NCI-H1105 treated with DMSO at 0.1 percent for 48 hours (cell line): ENCODE data around the gene KLHL17.
A peak's percentile ranks its signal among the peaks of the same experiment; 100 is the strongest.

ENCODE experiments used
- DNase-seq: peaks from one replicate; lab custom pipeline; 2025; lab: John Stamatoyannopoulos, UW

The KLHL17 gene

DNA sequence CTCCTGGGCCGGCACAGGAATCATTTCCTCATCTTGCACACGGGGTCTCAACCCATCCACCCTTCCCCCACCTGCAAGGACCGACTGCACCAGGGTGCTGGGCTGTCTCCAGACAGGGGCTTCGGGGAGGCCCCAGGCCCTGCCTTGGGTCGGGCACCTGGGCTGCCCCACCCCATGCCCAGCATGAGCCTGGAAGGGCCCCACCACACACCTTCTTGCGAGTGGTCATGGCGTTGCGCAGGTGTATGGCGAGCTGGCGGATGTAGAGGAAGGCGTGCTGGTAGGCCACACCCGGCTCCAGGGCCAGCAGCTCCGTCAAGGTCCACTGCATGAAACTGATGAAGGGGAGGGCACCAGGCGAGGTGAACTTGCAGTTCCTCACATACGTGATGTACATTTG lies 8.2 kb upstream of the KLHL17 start:
- DNase-seq: no peak

DNA sequence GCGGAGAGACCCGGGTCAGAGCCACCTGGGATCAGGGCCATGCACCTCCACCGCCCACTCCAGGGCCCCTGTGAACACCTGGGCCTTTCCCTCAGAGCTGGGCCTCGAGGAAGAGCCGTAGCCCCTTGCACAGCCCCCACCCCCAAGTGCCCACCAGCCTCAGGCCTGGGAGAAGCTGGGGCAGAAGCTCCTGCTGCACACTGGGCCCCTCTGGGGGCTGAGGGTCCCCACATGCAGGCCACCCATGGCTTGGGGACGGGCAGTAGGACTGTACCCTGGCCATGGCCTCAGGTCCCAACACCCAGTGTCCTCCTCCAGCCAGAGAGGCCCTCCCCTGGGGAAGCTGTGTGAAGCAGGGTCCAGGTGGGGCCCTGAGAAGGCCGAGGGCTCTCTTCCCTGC lies 7.8 kb upstream of the KLHL17 start:
- no peak for DNase-seq

- no peak for DNase-seq
These were observed 6.7 kb upstream of the KLHL17 start for GRCh38 chr1:953524-954320.

DNA sequence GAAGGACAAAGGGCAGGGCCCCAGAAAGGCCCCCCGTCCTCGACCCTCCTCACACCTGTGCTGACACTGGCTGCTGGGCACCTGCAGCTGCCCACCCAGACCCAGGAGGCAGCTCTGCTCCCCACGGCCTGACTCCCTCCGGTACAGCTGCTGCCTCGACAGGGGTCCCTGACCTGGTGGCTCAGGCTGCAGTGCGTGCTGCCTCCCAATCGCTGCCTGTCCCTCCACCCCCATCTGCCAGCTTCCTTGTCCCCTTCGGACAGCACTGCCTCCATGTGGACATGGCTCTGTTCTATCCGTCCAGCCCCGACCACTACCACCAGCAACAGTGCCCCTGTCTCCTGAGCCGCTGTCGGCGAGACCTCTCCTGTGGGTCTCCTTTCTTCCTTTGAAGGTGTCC lies 5.5 kb upstream of the KLHL17 start:
- no peak for DNase-seq

GRCh38 chr1:955474-955873 lies 4.9 kb upstream of the KLHL17 start:
- DNase-seq: no peak

DNA sequence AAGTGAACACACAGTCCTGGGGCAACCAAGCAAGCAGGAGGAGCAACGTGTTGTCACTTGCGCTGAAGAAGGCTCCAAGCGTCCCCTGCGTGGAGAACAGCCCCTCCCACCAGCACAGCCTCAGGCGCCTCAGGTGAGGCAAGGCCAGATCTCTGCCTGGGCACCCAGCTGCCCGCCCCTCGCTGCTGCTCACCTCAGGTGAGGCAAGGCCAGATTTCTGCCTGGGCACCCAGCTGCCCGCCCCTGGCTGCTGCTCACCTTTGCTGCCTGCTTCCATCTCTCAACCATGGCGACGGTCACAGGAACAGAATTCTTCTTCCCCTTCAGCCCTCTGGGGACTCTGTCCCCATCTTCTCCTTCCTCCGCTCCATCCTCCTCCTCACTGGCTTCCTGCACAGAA lies 3.7 kb upstream of the KLHL17 start:
- DNase-seq: no peak

DNA sequence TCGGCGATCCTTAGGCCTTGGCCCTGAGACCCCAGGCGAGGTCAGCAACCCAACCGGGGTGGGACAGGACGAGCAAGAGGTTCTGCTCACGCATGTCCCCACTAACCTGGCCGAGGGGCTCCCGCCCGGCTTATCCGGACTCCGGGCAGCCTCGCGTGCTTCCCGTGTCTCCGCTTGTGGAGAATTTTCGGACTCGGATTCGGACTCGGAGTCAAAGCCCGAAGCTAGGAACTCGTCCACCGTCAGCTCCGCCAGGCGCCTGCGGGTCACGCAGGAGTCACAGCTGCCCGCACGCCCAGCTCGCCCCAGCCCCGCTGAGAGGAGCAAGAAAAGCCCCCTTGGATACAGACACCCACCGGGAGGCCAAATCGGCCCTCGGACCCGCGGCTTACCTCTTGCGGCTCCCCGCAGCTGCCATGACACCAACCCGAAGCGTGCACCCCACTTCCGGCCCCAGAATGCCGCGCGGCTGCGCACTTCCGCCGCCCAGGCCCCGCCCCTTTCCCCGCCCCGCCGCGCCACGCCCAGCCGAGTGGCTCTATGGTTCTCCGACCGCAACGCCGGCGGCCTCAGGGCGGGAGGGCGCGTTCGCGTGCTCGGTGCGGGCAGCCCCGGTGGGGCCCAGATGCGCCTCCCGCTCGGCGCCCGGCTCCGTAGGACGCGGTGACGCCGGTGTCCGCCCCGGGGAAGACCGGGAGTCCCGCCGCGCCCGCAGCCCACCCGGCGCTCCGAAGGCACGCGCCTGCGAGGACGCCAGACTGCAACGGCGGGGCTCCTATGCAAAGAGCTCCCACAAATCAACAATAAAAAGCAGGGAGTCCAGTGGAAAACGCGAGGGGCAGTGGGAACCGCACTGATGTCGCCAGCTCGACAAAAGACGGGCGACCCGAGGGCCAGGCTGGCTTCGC lies 1.3 kb upstream of the KLHL17 start, which contains the start of gene NOC2L:
TSS of gene NOC2L (minus strand) at position 434 of the 908 bp plus-strand sequence. CDS start at position 418, 16 bp downstream.
- peak; percentile 75 for DNase-seq

GRCh38 chr1:959731-960362 lies 537 bp upstream of the KLHL17 start:
- DNase-seq: no peak

- DNase-seq: no peak
These were observed 817 bp downstream of the KLHL17 start for GRCh38 chr1:961132-961669.

GRCh38 chr1:962381-963300 lies 2.3 kb downstream of the KLHL17 start:
- DNase-seq: no peak

DNA sequence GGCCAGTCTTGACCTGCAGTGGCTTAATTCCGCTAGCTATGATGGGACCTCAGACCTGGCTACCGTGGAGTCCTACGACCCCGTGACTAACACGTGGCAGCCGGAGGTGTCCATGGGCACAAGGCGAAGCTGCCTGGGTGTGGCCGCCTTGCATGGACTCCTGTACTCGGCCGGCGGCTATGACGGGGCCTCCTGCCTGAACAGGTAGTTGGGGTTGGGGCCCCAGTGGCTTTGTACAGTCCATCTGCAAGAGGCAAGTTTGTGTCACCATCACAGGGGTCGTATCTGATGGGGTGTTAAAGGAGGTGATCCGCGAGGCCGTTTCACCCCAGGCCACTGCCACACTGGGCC lies 2.9 kb downstream of the KLHL17 start:
- DNase-seq: no peak

DNA sequence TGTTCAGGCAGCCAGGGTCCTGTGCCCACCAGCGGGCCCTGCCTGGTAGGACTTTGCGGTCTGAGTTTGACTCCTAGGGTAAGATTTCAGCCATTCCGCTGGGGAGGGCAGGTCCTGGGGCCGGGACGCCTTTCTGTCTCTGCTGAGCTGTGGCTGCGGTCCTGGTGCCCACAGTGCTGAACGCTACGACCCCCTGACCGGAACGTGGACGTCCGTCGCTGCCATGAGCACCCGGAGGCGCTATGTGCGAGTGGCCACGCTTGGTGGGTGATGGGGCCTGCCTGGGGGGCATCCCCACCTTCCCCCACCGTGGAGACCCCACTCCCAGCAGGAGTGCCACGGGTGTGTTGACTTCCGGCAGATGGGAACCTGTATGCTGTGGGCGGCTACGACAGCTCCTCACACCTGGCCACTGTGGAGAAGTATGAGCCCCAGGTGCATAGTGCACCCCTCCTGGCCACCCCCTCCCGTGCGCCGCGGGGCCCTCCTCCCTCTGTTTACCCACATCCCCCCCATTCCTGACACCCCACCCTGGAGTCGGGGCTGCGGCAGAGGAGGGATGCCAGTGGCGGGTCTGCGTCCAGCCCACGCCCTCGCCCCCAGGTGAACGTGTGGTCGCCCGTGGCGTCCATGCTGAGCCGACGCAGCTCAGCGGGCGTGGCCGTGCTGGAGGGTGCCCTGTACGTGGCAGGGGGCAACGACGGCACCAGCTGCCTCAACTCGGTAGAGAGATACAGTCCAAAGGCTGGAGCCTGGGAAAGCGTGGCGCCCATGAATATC lies 3.6 kb downstream of the KLHL17 start:
- no peak for DNase-seq

DNA sequence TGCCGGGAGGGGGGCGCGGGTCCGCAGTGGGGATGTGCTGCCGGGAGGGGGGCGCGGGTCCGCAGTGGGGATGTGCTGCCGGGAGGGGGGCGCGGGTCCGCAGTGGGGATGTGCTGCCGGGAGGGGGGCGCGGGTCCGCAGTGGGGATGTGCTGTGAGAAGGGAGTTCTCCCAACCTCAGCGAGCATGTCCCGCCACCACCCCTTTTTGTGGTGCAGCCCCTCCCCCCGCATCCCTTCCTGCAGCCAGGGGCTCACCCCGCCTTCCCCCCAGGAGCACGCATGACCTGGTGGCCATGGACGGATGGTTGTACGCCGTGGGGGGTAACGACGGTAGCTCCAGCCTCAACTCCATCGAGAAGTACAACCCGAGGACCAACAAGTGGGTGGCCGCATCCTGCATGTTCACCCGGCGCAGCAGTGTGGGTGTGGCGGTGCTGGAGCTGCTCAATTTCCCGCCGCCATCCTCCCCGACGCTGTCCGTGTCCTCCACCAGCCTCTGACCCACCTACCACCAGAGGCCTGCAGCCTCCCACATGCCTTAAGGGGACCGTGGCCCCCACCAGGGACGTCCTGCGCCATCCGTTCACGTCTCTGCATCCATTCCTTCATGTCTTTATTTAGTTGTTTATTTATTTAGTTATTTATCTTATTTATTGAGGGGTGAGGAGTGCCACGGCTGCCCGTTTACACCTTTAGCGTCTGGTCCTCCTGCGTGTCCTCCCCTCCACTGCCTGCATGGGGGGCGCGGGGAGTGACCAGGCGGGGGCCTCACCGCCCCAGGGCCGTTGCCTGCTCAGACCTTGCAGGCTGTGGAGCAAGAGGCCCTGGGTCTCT lies 4.5 kb downstream of the KLHL17 start:
- DNase-seq: no peak

GRCh38 chr1:965526-966134 lies 5.2 kb downstream of the KLHL17 start:
- DNase-seq: no peak

DNA sequence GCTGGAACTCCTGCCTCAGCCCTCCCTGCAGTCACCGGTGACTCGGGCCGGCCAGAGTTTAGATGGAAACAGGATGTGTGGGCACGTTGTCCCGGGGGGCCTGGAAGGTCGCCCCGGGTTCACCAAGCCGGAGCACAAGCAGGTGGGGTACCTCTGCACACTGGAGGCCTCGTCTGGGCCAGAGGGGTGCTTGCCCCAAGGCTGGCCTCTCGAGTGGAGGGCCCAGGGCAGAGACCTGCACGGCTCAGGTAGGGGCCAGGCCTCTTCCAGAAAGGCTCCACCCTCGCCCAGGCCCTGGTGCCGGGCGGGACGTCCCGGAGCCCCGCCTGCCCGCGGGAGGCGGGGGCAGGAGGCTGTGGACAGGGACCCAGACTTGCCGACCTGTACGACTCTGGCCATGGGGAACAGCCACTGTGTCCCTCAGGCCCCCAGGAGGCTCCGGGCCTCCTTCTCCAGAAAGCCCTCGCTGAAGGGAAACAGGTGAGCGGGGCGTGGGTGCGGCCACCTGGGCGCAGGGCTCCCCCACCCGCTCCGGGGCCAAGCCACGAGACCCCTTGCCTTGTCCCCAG lies 5.8 kb downstream of the KLHL17 start, which contains the start of gene PLEKHN1:
TSS of gene PLEKHN1 (plus strand) at position 348 of the 569 bp plus-strand sequence. CDS start at position 398, 50 bp downstream.
- DNase-seq: no peak

GRCh38 chr1:966704-967300 lies 6.4 kb downstream of the KLHL17 start:
- DNase-seq: peak; percentile 6

GRCh38 chr1:967466-968343 lies 7.3 kb downstream of the KLHL17 start:
- DNase-seq: no peak
